ENCODE data around the gene PLCD3. TPM values are rescaled to one million over a fixed set of nuclear protein-coding genes. Genes with fewer than 3 reads are reported as not detected.

PLCD3 gene
- total RNA-seq, 1 experiment from 2014 or later = 55.8 TPM

DNA sequence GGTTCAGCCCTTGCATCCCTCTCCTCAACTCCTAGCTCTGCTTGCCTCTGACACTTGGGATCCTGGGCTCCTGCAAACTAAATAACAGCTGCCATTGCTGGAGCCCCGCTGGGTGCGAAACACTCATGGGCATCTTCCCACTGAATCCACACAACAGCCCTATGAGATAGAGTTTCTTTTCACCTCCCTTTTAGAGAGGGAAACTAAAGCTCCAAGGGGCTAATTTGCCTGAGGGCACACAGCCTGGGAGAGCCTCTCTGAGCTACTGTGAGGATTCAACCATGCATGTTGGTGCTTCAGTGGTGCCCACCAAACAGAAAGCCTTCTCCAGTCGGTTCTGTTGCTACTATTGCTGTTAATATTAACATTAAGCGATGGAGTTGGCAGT is 7.2 kb upstream of the PLCD3 start:
- Mint-ChIP-seq H3K36me3 (peaks cover 3% of the 10 kb centered on the region; the same call in 1 of the 2 replicates), H3K27ac (no peak overlapping the region), H3K4me3 (no peak overlapping the region), H3K9me3 (no peaks in the 10 kb centered on the region), H3K4me1 (peaks cover 14% of the 10 kb centered on the region), H3K27me3 (ENCODE audit: low read depth) (no peaks in the 10 kb centered on the region; the same call in 1 of the 2 replicates)
- DNase-seq (ENCODE audit: low spot score) (no peak), ATAC-seq (no peak)
- POLR2A ChIA-PET = interaction anchor here (0.8 kb wide), 1 partner anchor 9 kb away, joined by 5 read pairs; the partner anchor contains the start of gene HEXIM1
- CTCF ChIA-PET = interaction anchor here (0.6 to 1.4 kb wide), 4 partner anchors 10 to 171 kb away, joined by 3 to 10 read pairs (median 6); partner anchors contain the start of genes C1QL1 and HEXIM1
- TF ChIP-seq, protein P1, sequence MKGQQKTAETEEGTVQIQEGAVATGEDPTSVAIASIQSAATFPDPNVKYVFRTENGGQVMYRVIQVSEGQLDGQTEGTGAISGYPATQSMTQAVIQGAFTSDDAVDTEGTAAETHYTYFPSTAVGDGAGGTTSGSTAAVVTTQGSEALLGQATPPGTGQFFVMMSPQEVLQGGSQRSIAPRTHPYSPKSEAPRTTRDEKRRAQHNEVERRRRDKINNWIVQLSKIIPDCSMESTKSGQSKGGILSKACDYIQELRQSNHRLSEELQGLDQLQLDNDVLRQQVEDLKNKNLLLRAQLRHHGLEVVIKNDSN (CRISPR knock-in tag; IDR thresholded peaks at IDR 0.05) = no peak
- TF ChIP-seq, protein P2, sequence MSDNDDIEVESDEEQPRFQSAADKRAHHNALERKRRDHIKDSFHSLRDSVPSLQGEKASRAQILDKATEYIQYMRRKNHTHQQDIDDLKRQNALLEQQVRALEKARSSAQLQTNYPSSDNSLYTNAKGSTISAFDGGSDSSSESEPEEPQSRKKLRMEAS (CRISPR knock-in tag; IDR thresholded peaks at IDR 0.05) = no peak
- TF ChIP-seq ZNF219 (CRISPR knock-in tag; IDR thresholded peaks at IDR 0.05; ENCODE audit: borderline replicate concordance) (no peak), GABPB1 (CRISPR knock-in tag; IDR thresholded peaks at IDR 0.05) (no peak), FOXJ3 (CRISPR knock-in tag; IDR thresholded peaks at IDR 0.05; ENCODE audit: borderline replicate concordance) (no peak), CREB1 (CRISPR knock-in tag; IDR thresholded peaks at IDR 0.05) (no peak), SP1 (CRISPR knock-in tag; conservative IDR thresholded peaks at IDR 0.05) (no peak), TCF7 (CRISPR knock-in tag; IDR thresholded peaks at IDR 0.05; ENCODE audit: low read depth) (no peak)
- TF ChIP-seq, protein P3, sequence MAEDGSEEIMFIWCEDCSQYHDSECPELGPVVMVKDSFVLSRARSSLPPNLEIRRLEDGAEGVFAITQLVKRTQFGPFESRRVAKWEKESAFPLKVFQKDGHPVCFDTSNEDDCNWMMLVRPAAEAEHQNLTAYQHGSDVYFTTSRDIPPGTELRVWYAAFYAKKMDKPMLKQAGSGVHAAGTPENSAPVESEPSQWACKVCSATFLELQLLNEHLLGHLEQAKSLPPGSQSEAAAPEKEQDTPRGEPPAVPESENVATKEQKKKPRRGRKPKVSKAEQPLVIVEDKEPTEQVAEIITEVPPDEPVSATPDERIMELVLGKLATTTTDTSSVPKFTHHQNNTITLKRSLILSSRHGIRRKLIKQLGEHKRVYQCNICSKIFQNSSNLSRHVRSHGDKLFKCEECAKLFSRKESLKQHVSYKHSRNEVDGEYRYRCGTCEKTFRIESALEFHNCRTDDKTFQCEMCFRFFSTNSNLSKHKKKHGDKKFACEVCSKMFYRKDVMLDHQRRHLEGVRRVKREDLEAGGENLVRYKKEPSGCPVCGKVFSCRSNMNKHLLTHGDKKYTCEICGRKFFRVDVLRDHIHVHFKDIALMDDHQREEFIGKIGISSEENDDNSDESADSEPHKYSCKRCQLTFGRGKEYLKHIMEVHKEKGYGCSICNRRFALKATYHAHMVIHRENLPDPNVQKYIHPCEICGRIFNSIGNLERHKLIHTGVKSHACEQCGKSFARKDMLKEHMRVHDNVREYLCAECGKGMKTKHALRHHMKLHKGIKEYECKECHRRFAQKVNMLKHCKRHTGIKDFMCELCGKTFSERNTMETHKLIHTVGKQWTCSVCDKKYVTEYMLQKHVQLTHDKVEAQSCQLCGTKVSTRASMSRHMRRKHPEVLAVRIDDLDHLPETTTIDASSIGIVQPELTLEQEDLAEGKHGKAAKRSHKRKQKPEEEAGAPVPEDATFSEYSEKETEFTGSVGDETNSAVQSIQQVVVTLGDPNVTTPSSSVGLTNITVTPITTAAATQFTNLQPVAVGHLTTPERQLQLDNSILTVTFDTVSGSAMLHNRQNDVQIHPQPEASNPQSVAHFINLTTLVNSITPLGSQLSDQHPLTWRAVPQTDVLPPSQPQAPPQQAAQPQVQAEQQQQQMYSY (CRISPR knock-in tag; IDR thresholded peaks at IDR 0.05) = no peak
- TF ChIP-seq, protein P4, sequence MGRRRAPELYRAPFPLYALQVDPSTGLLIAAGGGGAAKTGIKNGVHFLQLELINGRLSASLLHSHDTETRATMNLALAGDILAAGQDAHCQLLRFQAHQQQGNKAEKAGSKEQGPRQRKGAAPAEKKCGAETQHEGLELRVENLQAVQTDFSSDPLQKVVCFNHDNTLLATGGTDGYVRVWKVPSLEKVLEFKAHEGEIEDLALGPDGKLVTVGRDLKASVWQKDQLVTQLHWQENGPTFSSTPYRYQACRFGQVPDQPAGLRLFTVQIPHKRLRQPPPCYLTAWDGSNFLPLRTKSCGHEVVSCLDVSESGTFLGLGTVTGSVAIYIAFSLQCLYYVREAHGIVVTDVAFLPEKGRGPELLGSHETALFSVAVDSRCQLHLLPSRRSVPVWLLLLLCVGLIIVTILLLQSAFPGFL (CRISPR knock-in tag; IDR thresholded peaks at IDR 0.05; ENCODE audit: borderline replicate concordance) = no peak
- TF ChIP-seq, protein P5, sequence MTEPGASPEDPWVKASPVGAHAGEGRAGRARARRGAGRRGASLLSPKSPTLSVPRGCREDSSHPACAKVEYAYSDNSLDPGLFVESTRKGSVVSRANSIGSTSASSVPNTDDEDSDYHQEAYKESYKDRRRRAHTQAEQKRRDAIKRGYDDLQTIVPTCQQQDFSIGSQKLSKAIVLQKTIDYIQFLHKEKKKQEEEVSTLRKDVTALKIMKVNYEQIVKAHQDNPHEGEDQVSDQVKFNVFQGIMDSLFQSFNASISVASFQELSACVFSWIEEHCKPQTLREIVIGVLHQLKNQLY (CRISPR knock-in tag; IDR thresholded peaks at IDR 0.05) = no peak
- TF ChIP-seq, protein P6, sequence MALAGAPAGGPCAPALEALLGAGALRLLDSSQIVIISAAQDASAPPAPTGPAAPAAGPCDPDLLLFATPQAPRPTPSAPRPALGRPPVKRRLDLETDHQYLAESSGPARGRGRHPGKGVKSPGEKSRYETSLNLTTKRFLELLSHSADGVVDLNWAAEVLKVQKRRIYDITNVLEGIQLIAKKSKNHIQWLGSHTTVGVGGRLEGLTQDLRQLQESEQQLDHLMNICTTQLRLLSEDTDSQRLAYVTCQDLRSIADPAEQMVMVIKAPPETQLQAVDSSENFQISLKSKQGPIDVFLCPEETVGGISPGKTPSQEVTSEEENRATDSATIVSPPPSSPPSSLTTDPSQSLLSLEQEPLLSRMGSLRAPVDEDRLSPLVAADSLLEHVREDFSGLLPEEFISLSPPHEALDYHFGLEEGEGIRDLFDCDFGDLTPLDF (CRISPR knock-in tag; IDR thresholded peaks at IDR 0.05) = no peak

DNA sequence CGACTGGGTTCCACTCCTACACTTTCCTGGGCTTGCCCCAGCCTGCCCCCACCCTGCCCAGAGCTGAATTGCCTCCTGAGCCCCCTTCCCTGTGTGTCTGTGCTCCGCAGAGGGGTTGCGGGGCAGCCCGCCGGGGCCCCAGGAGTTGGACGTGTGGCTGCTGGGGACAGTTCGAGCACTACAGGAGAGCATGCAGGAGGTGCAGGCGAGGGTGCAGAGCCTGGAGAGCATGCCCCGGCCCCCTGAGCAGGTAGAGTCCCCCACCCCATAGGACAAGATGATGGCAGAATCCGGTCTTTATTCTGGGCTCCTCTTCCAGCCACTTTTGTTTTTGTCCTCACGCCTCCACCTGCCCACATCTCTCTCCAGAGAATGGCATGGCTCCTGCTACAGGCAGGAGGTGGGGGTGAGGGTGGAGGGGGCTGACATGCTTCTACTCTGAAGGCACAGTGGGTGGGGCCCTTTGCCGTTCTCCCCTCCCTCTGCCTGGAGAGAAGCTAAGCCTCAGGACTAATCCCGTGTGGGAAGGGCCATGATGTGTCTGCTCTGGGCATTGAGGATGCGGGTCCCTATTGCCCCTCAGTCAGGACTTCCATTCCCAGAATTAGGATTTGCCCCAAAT is 6.7 kb upstream of the PLCD3 start:
- CTCF ChIA-PET = interaction anchor here (0.6 to 1.4 kb wide), 4 partner anchors 10 to 171 kb away, joined by 3 to 10 read pairs (median 6); partner anchors contain the start of genes C1QL1 and HEXIM1
- Mint-ChIP-seq H3K4me1 (peaks cover 14% of the 10 kb centered on the region), H3K27ac (no peak overlapping the region), H3K4me3 (no peak overlapping the region), H3K36me3 (peaks cover 3% of the 10 kb centered on the region; the same call in 1 of the 2 replicates), H3K9me3 (no peaks in the 10 kb centered on the region), H3K27me3 (ENCODE audit: low read depth) (no peaks in the 10 kb centered on the region; the same call in 1 of the 2 replicates)
- no peak for TF ChIP-seq GTF2I (CRISPR knock-in tag; conservative IDR thresholded peaks at IDR 0.05)
- no peak for TF ChIP-seq CREM (CRISPR knock-in tag; IDR thresholded peaks at IDR 0.05)
- no peak for TF ChIP-seq ZNF416 (CRISPR knock-in tag; IDR thresholded peaks at IDR 0.05)
- TF ChIP-seq ZNF138 (CRISPR knock-in tag; conservative IDR thresholded peaks at IDR 0.05) = no peak
- TF ChIP-seq NR2C2 (CRISPR knock-in tag; IDR thresholded peaks at IDR 0.05) = no peak
- ATAC-seq (no peak), DNase-seq (ENCODE audit: low spot score) (no peak)
- POLR2A ChIA-PET = interaction anchor here (0.8 kb wide), 1 partner anchor 9 kb away, joined by 5 read pairs; the partner anchor contains the start of gene HEXIM1

Data from WTC11 (cell line).